Subcutaneous adipose tissue (tissue), 4 donors: ENCODE measurements around the gene SPIRE1. TPM values are rescaled to one million over a fixed set of nuclear protein-coding genes. Genes with fewer than 3 reads are reported as not detected.

ENCODE experiments used
- total RNA-seq, 4 donors: library from RNA; depleted of rRNA; stranded (reverse); fragments of >200 nt; gene quantifications; one replicate each; pipeline ENCODE4 v1.1.0, GENCODE V29; 2016
- TF ChIP-seq, protein P1 (sequence below): fragments of 450-650 bp; IDR thresholded peaks from one replicate; pipeline ENCODE4 v1.5.1; 2016; ENCODE audit warnings: low read depth, mild to moderate bottlenecking, control low read depth, antibody characterized with exemption, moderate library complexity

The SPIRE1 gene
- total RNA-seq, 4 donors from 2014 or later: 25.3 to 32.8 (median 27.9) TPM

DNA sequence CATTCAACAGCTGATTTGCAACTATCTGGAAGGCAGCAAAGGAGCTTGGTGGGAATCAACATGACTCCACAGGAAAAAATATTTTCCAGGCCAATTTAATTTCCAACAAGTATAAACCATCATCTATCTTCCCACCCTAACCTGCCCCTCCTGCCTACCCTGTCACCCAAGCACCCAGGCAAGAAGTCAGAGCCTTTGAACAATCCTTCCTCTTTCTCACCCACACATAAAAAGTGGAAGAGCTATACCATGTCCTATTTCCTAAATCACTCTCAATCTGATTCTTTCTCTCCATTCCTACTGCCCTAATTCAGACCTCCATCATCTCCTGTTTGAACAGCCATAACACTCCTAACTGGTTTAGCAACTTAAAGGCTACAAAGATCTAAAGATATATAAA lies 12.7 kb downstream of the SPIRE1 start:
- TF ChIP-seq, protein P1, sequence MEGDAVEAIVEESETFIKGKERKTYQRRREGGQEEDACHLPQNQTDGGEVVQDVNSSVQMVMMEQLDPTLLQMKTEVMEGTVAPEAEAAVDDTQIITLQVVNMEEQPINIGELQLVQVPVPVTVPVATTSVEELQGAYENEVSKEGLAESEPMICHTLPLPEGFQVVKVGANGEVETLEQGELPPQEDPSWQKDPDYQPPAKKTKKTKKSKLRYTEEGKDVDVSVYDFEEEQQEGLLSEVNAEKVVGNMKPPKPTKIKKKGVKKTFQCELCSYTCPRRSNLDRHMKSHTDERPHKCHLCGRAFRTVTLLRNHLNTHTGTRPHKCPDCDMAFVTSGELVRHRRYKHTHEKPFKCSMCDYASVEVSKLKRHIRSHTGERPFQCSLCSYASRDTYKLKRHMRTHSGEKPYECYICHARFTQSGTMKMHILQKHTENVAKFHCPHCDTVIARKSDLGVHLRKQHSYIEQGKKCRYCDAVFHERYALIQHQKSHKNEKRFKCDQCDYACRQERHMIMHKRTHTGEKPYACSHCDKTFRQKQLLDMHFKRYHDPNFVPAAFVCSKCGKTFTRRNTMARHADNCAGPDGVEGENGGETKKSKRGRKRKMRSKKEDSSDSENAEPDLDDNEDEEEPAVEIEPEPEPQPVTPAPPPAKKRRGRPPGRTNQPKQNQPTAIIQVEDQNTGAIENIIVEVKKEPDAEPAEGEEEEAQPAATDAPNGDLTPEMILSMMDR: no peak

- TF ChIP-seq, protein P1: no peak
Observed at GRCh38 chr18:12640881-12641200, 17.1 kb downstream of the SPIRE1 start.

DNA sequence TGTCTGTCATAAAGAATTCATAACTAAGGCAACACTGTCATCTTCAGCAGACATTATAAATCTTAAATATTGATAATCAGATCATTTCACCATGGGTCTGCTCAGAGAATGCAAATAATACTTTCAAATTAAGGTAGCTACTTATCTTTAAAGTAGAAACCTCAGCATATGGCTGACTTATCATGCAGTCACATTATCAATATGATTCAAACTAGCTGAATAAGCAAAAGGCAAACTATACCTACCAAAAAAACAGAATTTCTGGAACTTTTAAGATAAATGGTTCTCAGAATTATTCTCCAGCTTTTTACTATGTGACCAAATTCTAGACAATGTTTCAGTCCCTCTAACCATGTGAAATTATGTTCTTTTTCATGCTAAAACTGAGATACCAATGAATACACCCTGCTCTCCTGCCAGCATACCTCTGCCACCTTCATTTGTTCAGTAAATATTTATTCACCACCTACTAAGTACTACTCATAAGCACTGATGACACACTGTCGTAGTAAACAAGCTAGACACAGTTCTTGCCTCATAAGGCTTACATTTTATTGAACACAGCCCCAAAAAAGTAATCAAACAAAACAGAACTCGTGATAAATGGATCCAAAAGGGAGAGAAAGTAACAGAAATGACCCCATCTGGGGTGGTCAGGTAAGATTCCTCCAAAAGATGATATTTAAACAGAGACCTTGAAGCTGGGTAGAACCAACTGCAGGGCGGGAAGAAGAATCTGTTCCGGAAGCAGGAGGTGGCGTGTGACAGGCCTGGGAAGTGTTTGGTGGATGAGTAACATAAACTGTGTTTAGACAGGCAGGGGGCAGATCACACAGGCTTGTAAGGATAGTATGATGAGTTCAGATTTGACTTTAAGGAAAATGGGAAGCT lies 17.7 kb downstream of the SPIRE1 start:
- TF ChIP-seq, protein P1: no peak

DNA sequence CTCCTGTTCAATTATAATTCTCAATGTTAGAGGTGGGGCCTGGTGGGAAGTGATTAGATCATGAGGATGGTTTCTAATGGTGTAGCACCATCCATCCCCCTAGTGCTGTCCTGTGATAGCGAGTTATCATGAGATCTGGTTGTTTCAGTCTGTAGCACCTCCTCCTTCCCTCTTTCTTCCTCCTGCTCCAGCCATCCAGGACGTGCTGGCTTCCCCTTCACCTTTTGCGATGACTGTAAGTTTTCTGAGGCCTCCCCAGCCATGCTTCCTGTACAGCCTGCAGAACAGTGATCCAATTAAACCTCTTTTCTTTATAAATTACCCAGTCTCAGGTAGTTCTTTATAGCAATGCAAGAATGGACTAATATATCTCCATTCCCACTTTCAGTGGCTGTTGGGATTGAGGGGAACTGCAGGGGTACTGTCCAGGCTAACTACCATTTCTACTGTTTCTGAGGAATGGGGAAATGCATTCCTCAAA lies 19.2 kb downstream of the SPIRE1 start:
- TF ChIP-seq, protein P1: no peak

GRCh38 chr18:12637901-12638643 lies 19.8 kb downstream of the SPIRE1 start:
- TF ChIP-seq, protein P1: no peak

DNA sequence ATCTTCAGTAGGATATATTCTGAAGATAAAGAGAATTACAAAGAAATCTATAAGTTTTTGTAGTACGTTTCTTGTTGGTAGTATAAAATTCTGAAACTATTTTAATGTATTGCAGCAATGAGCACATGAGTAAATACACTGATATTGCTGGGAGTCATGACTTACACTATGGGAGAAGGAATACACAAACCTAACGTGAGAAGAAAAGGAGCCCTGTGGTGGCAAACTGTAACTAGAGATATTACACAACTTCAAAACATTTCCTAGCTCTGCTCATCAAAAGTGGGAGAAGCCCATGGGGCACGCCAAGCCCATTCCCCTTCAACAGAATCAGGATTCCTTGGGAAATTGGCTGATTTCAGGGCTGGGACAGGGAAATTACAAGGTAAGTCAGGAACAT lies 20.5 kb downstream of the SPIRE1 start:
- TF ChIP-seq, protein P1: no peak

- TF ChIP-seq, protein P1: no peak
Observed at GRCh38 chr18:12631831-12632477, 26.0 kb downstream of the SPIRE1 start.
